GM18505 (cell line): ENCODE data around the gene MYO6.

Experiments
- ATAC-seq: cut with Tn5 transposase; IDR thresholded peaks from one replicate; pipeline ENCODE4 v1.9.1; 2021; ENCODE audit not compliant: unreplicated experiment
- POLR2A ChIP-seq: IDR thresholded peaks from 4 replicates; pipeline ENCODE4 v1.6.1; 2011; ENCODE audit warnings: borderline replicate concordance; ENCODE audit not compliant: insufficient read depth, insufficient read length; ENCODE audit errors: extremely low read depth

The MYO6 gene

GRCh38 chr6:75907444-75907843, 158.4 kb downstream of the MYO6 start:
- TF ChIP-seq POLR2A, result no peak
- ATAC-seq, result no peak

- no peak for TF ChIP-seq POLR2A
- no peak for ATAC-seq
Measured at GRCh38 chr6:75913040-75913439, 164.0 kb downstream of the MYO6 start.

- no peak for TF ChIP-seq POLR2A
- ATAC-seq, result no peak
Measured at GRCh38 chr6:75922226-75922625, 173.2 kb downstream of the MYO6 start.

GRCh38 chr6:75926293-75927168, 177.5 kb downstream of the MYO6 start:
- ATAC-seq, result no peak
- no peak for TF ChIP-seq POLR2A

- no peak for ATAC-seq
- no peak for TF ChIP-seq POLR2A
Measured at GRCh38 chr6:75931011-75931680, 182.1 kb downstream of the MYO6 start.

- no peak for TF ChIP-seq POLR2A
- peak; percentile 41 for ATAC-seq
Measured at GRCh38 chr6:75932067-75932466, 183.0 kb downstream of the MYO6 start.

- TF ChIP-seq POLR2A, result no peak
- ATAC-seq, result no peak
Measured at GRCh38 chr6:75933387-75933975, 184.4 kb downstream of the MYO6 start.

GRCh38 chr6:75934643-75935472, 185.8 kb downstream of the MYO6 start:
- ATAC-seq, result peak; percentile 77
- TF ChIP-seq POLR2A, result no peak

- peak; percentile 6 for ATAC-seq
- TF ChIP-seq POLR2A, result no peak
Measured at GRCh38 chr6:75935473-75935793, 186.4 kb downstream of the MYO6 start.

- TF ChIP-seq POLR2A, result no peak
- no peak for ATAC-seq
Measured at GRCh38 chr6:75936682-75937081, 187.6 kb downstream of the MYO6 start.

GRCh38 chr6:75937846-75938245, 188.8 kb downstream of the MYO6 start:
- no peak for ATAC-seq
- no peak for TF ChIP-seq POLR2A

- no peak for ATAC-seq
- no peak for TF ChIP-seq POLR2A
Measured at GRCh38 chr6:75940564-75940963, 191.5 kb downstream of the MYO6 start.

- no peak for TF ChIP-seq POLR2A
- ATAC-seq, result no peak
Measured at GRCh38 chr6:75941509-75941908, 192.5 kb downstream of the MYO6 start.
